SHP77 (cell line): Measurements from ENCODE around the gene THADA.

Experiments
- DNase-seq, 2 experiments: peaks; one replicate each; lab custom pipeline; 2025; lab: John Stamatoyannopoulos, UW

Gene THADA

DNA sequence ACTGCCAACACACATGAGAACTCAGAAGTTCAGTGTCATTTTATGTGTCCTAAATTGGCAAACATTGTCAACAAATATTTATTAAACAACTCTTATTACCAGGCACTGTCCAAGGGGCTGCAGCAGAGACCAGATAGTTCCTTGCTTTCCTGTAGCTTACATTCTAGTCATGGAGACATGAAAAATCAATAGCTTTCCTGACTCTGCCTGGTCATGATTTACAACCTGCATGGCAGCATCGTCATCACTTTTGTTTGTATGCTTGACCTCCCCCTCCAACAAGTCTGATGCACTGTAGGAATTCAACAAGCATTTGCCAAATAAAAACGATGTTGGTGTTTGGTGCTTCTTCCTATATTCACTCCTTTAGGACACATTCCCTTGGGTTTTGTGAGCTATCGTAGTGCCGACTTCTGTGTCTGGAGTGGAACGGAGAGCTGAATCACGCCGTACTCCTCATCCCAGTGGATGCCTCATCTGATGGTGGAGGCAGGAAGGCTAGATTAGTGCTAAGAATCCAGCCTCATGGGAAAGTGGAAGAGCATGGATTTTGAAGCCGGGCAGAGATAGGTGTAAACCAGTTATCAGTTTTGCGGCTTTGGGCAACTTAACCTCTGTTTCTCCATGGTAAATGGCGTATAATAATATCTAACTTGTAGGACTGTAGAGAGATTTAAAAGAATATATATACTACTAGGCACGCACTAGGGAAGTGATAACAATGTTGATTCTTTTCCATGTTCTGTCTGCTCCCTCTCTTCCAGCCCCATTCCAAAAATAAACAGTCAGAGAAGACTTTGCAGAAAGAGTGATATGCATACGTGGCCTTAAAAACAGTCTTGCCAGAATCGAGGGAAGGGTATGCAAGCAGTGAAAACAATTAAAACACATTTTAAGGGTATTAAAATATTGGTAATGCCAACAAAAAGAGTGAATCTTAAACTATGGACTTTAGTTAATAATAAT lies 249.0 kb downstream of the THADA start:
- peak in 1 of 2 experiments; percentile 14 for DNase-seq

GRCh38 chr2:43345872-43346271 lies 250.0 kb downstream of the THADA start:
- no peak for DNase-seq

GRCh38 chr2:43345391-43345813 lies 250.4 kb downstream of the THADA start:
- DNase-seq, result no peak

GRCh38 chr2:43344868-43345373 lies 250.9 kb downstream of the THADA start:
- DNase-seq, result no peak

GRCh38 chr2:43343573-43344304 lies 252.1 kb downstream of the THADA start:
- DNase-seq, result no peak

DNA sequence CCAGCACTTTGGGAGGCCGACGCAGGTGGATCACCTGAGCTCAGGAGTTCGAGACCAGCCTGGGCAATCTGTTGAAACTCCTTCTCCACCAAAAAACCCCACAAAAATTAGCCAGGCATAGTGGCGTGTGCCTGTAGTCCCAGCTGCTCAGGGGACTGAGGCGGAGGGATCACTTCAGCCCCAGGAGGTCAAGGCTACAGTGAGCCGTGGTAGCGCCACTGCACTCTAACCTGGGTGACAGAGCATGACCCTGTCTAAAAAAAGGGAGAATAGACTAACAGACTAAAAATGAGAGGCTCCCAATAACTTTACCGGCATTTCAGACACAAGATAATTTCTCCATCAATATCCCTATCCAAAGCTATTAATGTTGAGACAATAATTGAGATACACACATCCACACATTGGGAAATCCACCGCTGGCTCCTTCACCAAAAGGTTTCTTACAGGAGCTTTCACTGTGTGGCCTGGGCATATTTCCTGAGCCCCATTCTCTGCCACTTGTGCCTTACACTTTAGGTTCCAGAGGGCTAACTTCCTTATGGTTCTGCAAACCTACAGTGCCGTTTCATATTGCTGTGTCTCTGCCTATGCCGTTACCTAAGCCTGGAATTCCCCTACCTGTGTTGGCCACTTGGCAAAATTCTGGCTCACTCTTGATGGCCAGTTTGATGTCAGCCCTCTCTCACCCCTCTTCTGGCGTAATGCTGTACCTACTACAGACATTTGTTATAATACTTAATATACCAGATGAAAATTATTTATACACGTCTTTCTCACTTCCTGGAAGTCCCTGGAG lies 253.7 kb downstream of the THADA start:
- no peak for DNase-seq

DNA sequence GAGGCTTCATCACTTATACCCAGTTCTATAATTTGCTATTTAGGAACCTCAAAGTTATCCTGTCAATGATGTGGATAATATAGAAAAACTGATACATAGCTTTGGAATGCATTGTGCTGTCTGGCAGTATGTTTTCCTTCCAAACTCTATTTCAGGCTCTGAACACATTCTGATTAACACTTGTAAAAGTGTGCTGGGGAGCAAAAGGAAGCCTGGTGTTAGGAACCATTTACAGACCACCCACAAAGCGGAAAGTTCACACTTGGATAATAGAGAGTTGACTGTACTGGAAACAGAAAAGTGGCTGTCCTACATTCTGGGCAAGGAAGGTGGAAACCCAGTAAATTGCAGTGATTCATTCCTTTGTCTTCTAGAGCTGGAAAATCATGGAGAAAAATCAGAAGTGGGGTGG lies 254.9 kb downstream of the THADA start:
- DNase-seq, result no peak

DNA sequence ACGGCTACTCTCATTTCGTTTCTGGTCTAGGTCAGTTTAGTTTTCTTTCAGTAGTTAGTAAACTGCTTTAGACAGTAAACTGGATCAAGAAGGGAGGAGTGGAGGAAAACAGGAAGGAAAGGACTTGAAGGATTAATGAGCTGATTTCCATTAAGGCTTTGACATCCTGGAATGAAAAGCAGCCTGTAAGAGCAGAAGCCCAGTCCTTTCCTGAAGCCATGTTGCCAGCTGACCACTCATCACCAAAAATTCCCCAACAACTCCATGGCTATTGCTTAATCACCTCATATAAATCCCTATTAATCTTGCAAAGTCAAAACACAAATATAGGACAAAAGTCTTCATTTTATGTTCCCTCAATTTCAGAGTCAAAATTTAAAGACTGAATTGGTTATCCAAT lies 255.8 kb downstream of the THADA start:
- no peak for DNase-seq

GRCh38 chr2:43333656-43334144 lies 262.1 kb downstream of the THADA start:
- no peak for DNase-seq

DNA sequence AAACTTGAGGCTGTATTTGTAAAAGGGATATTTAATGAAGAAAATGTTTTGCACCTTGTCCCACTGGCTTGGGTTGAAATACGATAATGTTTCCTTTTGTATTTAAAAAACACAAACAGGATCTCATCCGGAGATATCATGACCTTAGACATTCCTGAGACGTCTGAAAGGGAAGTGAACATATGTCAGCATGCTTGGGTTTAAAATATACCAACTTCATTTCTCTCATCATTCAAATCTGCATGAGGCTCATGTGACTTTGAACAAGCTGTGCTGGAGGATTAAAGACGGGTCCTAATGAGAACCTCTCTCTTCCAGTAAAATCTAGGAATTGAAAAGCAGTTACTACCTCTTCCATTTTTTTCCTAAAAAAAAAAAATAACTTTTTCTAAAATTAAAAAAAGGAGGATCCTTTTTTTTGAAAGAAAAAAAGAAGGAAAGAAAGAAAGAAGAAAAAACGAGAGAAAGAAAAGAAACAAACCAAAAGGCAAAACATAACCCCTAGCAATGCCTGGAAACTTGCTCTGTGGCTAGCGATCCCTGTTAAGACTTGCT lies 262.7 kb downstream of the THADA start:
- DNase-seq, result no peak

GRCh38 chr2:43332653-43333052 lies 263.2 kb downstream of the THADA start:
- DNase-seq, result no peak

DNA sequence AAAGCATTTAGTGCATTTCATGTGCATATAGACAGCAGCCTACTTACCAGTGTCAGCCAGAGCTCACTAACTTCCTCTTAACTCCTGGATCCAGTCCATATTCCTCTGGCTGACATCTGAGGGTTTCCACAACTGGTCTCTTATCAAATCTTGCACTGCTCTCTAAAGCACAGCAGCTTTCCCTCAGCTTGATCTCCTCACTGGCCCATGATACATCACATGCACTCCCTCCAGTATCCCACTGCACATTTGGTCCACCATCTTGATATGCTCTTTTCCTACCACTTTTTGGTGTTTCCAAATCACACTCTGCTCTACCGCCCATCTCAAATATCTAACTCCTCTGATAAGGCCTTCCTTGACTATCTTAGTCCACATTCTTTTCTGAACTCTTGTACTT lies 264.4 kb downstream of the THADA start:
- no peak for DNase-seq

DNA sequence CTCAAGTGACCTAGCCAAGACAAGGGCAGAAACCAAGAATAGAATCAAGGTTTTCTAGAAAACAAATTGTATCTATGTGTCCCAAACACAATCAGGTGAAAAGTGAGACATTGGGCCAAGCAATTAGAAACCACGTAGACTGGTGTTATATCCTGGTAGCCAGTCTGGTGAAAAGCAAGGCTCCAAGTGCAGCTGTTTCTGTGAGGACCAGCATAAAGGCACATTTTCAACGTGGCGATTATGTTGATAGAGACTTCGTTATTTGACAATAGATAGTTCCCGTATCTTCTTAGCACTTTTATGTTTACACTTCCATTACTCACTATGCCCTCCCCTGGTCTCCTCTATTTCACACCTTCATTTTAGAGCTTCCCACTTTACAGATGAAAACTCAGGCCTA lies 266.2 kb downstream of the THADA start:
- DNase-seq, result no peak

DNA sequence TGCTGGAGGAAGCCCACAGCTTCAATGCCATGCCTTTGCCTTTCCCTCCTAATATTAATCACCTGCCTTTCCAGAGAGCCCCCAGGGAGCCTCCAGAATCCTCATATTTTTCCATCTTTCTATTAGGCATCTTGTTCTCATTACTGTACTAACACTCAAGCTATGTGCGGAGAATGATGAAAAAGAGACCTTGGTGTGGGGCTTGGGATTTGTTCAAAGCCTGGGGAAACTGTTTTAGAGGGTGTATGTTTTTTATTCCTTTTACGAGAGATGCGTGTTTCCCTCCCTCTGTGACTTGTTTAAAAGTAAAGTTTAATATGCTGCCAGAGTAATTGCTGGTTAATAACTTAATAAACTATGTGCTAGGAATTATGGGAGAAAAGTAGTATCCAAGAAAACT lies 267.0 kb downstream of the THADA start:
- DNase-seq, result no peak

DNA sequence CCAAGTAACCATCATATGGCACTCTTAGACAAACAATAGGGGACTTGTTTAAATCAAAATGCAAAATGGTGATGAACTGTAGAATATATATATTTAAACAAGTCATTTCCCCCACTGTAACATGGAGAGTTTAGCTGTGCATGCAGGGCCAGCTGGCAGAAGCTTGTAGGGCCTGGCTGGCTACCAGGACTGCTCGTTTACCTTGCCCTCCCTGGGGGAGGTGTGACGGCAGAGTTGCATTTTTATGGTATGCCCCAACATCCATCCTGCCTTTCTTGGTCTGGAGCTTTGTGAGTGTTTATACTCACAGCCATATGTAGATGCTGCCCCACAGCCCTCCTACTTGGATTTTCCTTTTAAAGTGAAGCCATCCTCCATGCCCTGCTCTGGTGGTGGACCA lies 267.7 kb downstream of the THADA start:
- DNase-seq, result peak; percentile 52 to 65

DNA sequence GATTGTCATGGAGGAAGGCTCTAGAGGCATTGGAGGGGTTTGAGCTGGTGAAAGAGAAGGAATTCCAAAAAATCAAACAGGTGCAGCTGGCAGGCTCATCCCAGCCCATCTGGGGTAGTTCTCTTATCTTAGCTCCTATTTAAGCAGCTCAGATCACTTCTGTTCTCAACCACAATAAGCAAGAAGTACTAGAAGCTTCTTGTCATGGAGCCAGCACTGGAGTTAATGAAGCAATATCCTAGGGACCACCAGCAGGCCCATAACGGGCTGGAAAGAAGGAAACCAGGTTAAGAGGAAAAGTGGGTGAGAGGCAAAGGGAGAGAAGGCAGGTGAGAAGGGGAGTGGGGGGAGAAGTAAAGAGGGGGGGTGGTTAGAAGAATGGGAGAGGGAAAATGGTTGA lies 268.7 kb downstream of the THADA start:
- DNase-seq, result no peak

DNA sequence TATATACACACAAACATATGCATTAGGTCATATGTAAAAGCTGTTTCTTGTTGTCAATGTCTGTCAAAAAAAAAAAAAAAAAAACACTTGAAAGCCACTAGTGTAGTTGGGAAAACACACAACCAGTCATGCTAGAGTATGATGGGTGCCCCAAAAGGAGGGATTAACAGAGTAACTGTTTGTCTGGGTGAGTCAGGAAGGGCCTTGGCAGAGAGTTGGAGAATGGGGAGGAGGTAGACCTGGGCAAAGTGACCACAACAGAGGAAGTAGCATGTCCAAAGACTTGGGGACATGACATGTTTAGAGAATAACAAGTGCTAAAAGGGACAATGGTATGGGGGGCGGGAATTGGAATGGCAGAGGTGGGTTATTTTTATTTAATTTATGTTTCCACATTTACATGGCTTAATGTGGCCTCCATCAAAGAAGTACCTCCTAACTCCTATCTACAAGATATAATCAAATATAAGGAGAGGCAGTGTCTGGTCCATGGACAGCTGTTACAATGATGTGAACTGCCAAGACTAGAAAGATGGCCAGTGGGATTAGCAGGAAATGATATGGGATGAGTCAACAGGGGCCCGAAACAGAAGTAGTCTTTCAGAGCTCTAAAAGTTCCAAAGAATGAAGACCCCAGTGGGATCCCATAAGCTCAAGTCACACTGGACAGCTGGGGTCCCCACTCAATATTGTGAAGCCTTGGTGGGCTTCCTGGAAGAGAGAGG lies 269.6 kb downstream of the THADA start:
- DNase-seq, result no peak

- no peak for DNase-seq
Measured at GRCh38 chr2:43325107-43325811, 270.6 kb downstream of the THADA start.

GRCh38 chr2:43324259-43325106 lies 271.4 kb downstream of the THADA start:
- DNase-seq, result no peak
